Endothelial cell (in vitro differentiated cells): ENCODE data around the gene PARVG. TPM values are rescaled to one million over a fixed set of nuclear protein-coding genes. Genes with fewer than 3 reads are reported as not detected.

Source experiments
- DNase-seq: peaks from one replicate; pipeline ENCODE4 v3.0.0; 2021; ENCODE audit warnings: low spot score
- H3K27ac Mint-ChIP-seq: one replicate; pipeline ENCODE4 v1.8.0; 2021; ENCODE audit warnings: mixed read lengths, inconsistent platforms; ENCODE audit not compliant: unreplicated experiment
- H3K27me3 Mint-ChIP-seq: one replicate; pipeline ENCODE4 v1.8.0; 2021; ENCODE audit warnings: mild to moderate bottlenecking, moderate library complexity, mixed read lengths, inconsistent platforms; ENCODE audit not compliant: unreplicated experiment
- H3K36me3 Mint-ChIP-seq: one replicate; pipeline ENCODE4 v1.8.0; 2021; ENCODE audit warnings: mild to moderate bottlenecking, low read depth, mixed read lengths, inconsistent platforms; ENCODE audit not compliant: unreplicated experiment
- H3K4me1 Mint-ChIP-seq: one replicate; pipeline ENCODE4 v1.8.0; 2021; ENCODE audit warnings: mild to moderate bottlenecking, mixed read lengths, inconsistent platforms; ENCODE audit not compliant: unreplicated experiment
- H3K4me3 Mint-ChIP-seq: one replicate; pipeline ENCODE4 v1.8.0; 2021; ENCODE audit warnings: mild to moderate bottlenecking, mixed read lengths, inconsistent platforms; ENCODE audit not compliant: unreplicated experiment
- H3K9me3 Mint-ChIP-seq: one replicate; pipeline ENCODE4 v1.8.0; 2021; ENCODE audit warnings: mixed read lengths, inconsistent platforms; ENCODE audit not compliant: unreplicated experiment
- total RNA-seq: library from RNA; stranded (reverse); fragmentation: NEBNext Ultra II Directional; extraction: Animal tissue kit (Norgen Biotek cat#: 25700); gene quantifications from one replicate; pipeline ENCODE4 v1.2.1, GENCODE V29; 2021; ENCODE audit not compliant: unreplicated experiment
- TF ChIP-seq, protein P1 (sequence below): fragments of 200-600 bp; sonication (generic); IDR thresholded peaks from one replicate; pipeline ENCODE4 v1.5.0; 2021; ENCODE audit warnings: antibody characterized with exemption; ENCODE audit not compliant: unreplicated experiment

The PARVG gene
- total RNA-seq, 1 donor from 2014 or later: 0.90 TPM

- peaks cover 5% of the 10 kb centered on the region for H3K36me3 Mint-ChIP-seq
- TF ChIP-seq, protein P1, sequence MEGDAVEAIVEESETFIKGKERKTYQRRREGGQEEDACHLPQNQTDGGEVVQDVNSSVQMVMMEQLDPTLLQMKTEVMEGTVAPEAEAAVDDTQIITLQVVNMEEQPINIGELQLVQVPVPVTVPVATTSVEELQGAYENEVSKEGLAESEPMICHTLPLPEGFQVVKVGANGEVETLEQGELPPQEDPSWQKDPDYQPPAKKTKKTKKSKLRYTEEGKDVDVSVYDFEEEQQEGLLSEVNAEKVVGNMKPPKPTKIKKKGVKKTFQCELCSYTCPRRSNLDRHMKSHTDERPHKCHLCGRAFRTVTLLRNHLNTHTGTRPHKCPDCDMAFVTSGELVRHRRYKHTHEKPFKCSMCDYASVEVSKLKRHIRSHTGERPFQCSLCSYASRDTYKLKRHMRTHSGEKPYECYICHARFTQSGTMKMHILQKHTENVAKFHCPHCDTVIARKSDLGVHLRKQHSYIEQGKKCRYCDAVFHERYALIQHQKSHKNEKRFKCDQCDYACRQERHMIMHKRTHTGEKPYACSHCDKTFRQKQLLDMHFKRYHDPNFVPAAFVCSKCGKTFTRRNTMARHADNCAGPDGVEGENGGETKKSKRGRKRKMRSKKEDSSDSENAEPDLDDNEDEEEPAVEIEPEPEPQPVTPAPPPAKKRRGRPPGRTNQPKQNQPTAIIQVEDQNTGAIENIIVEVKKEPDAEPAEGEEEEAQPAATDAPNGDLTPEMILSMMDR: no peak
- no peak overlapping the region for H3K27ac Mint-ChIP-seq
- no peaks in the 10 kb centered on the region for H3K9me3 Mint-ChIP-seq
- DNase-seq: no peak
- no peaks in the 10 kb centered on the region for H3K4me1 Mint-ChIP-seq
- no peaks in the 10 kb centered on the region for H3K27me3 Mint-ChIP-seq
- H3K4me3 Mint-ChIP-seq: no peak overlapping the region
Measured at GRCh38 chr22:44256556-44257485, 76.1 kb downstream of the PARVG start.

Other genes with a start within 250 kb of the PARVG start
- 81.6 TPM for gene SAMM50, start 225.5 kb upstream of the PARVG start, total RNA-seq
- 105 TPM for gene PARVB, start 156.6 kb upstream of the PARVG start, total RNA-seq
- gene SHISAL1, start 132.0 kb downstream of the PARVG start, total RNA-seq: 6.5 TPM